Bronchial epithelial cell (primary cell): ENCODE data around the gene CDK19. TPM values are rescaled to one million over a fixed set of nuclear protein-coding genes. Genes with fewer than 3 reads are reported as not detected.

Source experiments
- DNase-seq: peaks from one replicate; pipeline ENCODE4 v3.0.0-alpha.2; 2010; ENCODE audit warnings: low read depth
- FAIRE-seq: peaks from 2 replicates; lab custom pipeline; 2011; peaks lifted over from hg19 to GRCh38; lab: Jason Lieb, UNC
- H3K27me3 ChIP-seq: 2 replicates; pipeline ENCODE4 v1.5.1; 2011; ENCODE audit warnings: low read length; ENCODE audit not compliant: control insufficient read depth, insufficient read depth
- H3K36me3 ChIP-seq: 2 replicates; pipeline ENCODE4 v1.5.1; 2011; ENCODE audit warnings: low read length; ENCODE audit not compliant: control insufficient read depth, insufficient read depth
- H3K4me3 ChIP-seq: 2 replicates; pipeline ENCODE4 v1.5.1; 2011; ENCODE audit warnings: mild to moderate bottlenecking, low read depth, low read length, control low read depth
- total RNA-seq: library from RNA; depleted of rRNA; stranded (reverse); fragments of >200 nt; gene quantifications from 2 replicates; pipeline ENCODE4 v1.2.1, GENCODE V29; 2014
- TF ChIP-seq, protein P1 (sequence below): IDR thresholded peaks from 2 replicates; pipeline ENCODE4 v1.5.1; 2011; ENCODE audit warnings: mild to moderate bottlenecking, moderate library complexity, low read length, control low read depth, inconsistent platforms; ENCODE audit not compliant: insufficient read depth, severe bottlenecking

CDK19 gene
- total RNA-seq, 1 donor from 2014 or later: 6.1 TPM

- TF ChIP-seq, protein P1, sequence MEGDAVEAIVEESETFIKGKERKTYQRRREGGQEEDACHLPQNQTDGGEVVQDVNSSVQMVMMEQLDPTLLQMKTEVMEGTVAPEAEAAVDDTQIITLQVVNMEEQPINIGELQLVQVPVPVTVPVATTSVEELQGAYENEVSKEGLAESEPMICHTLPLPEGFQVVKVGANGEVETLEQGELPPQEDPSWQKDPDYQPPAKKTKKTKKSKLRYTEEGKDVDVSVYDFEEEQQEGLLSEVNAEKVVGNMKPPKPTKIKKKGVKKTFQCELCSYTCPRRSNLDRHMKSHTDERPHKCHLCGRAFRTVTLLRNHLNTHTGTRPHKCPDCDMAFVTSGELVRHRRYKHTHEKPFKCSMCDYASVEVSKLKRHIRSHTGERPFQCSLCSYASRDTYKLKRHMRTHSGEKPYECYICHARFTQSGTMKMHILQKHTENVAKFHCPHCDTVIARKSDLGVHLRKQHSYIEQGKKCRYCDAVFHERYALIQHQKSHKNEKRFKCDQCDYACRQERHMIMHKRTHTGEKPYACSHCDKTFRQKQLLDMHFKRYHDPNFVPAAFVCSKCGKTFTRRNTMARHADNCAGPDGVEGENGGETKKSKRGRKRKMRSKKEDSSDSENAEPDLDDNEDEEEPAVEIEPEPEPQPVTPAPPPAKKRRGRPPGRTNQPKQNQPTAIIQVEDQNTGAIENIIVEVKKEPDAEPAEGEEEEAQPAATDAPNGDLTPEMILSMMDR: no peak
- FAIRE-seq: no peak
- no peaks in the 10 kb centered on the region for H3K27me3 ChIP-seq
These were observed 248.7 kb downstream of the CDK19 start for GRCh38 chr6:110566346-110567125.

DNA sequence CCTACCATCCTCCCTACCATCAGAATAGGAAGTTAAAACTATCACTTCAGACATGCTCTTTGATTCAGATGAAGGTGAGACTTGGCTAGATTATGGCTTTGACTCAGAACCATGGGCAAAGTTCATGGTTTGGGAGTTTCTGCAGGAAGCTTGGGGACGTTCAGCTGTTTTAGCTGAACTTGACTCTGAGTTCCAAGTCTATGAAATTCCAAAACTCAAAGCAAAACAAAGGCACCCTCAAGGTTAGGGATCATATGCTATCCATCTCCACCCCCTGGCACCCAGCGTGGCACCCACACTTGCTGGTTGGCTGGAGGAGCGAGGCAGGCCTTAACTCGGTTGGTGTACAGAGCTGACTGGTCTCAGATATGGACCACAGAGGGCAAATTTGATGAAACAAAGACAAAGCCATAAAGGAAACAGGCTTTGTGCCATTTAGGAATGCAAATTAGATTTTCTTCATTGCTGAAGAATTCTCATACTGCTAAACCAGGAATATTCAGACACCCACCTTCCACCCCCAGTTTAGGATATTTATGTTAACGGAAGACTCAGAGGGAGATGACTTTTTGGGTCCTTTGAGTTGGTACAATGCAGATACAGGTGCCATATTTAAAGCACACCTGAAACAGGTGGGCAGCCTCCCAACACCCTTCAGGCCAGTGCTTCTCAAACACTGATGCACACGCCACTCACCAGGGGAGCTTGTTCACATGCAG, 250.4 kb downstream of the CDK19 start:
- no peak for FAIRE-seq

More at GRCh38 chr6:110566346-110567125, 248.7 kb downstream of the CDK19 start:
- no peaks in the 10 kb centered on the region for H3K36me3 ChIP-seq
- H3K4me3 ChIP-seq: no peak overlapping the region
- DNase-seq: no peak

GRCh38 chr6:110563711-110564110, 251.6 kb downstream of the CDK19 start:
- H3K27me3 ChIP-seq: no peaks in the 10 kb centered on the region
- FAIRE-seq: no peak
- H3K4me3 ChIP-seq: no peak overlapping the region
- no peak for DNase-seq
- no peaks in the 10 kb centered on the region for H3K36me3 ChIP-seq
- TF ChIP-seq, protein P1: no peak

More for the DNA sequence above, 250.4 kb downstream of the CDK19 start:
- Histone ChIP-seq H3K4me3 (no peak overlapping the region), H3K27me3 (no peaks in the 10 kb centered on the region), H3K36me3 (no peaks in the 10 kb centered on the region)
- DNase-seq: no peak
- TF ChIP-seq, protein P1: no peak

- H3K4me3 ChIP-seq: no peak overlapping the region
- TF ChIP-seq, protein P1: no peak
These were observed 252.9 kb downstream of the CDK19 start for GRCh38 chr6:110562316-110562915.

GRCh38 chr6:110561696-110562095, 253.6 kb downstream of the CDK19 start:
- TF ChIP-seq, protein P1: no peak
- FAIRE-seq: no peak
- Histone ChIP-seq H3K27me3 (no peaks in the 10 kb centered on the region), H3K36me3 (no peaks in the 10 kb centered on the region), H3K4me3 (no peak overlapping the region)
- DNase-seq: no peak

More at GRCh38 chr6:110562316-110562915, 252.9 kb downstream of the CDK19 start:
- no peaks in the 10 kb centered on the region for H3K36me3 ChIP-seq
- no peak for FAIRE-seq
- DNase-seq: no peak
- H3K27me3 ChIP-seq: no peaks in the 10 kb centered on the region
